CD4-positive, alpha-beta T cell (primary cell): ENCODE measurements around the gene WDR45. TPM values are rescaled to one million over a fixed set of nuclear protein-coding genes. Genes with fewer than 3 reads are reported as not detected.
A peak's percentile ranks its signal among the peaks of the same experiment; 100 is the strongest.

Experiments
- ATAC-seq: fragments of 200-7000 bp; cut with Tn5 transposase; one replicate; pipeline ENCODE4 v1.10.0; 2022; ENCODE audit warnings: mild to moderate bottlenecking; ENCODE audit not compliant: poor library complexity
- CTCF ChIA-PET: fragments of 350-600 bp; sonication (Branson Sonifier 250); formaldehyde crosslinking; loops from one replicate; lab custom pipeline; 2021; ENCODE audit warnings: antibody characterized with exemption, inconsistent platforms; lab: Charles Lee
- POLR2A ChIA-PET: fragments of 350-600 bp; sonication (Branson Sonifier 250); formaldehyde crosslinking; loops from one replicate; lab custom pipeline; 2021; ENCODE audit warnings: antibody characterized with exemption, inconsistent platforms; lab: Charles Lee
- DNase-seq, 14 experiments: peaks; one replicate each; pipeline ENCODE4 v3.0.0-alpha.2; 2013 to 2020; ENCODE audit warnings: mixed read lengths in 2 of 14
- H3K27ac ChIP-seq, 2 donors: one replicate each; pipeline versions ENCODE4 v1.5.1 to v1.7.0; 2013; ENCODE audit warnings: low read length in 2 of 2, low read depth in 1 of 2, mild to moderate bottlenecking in 1 of 2
- H3K27me3 ChIP-seq, 2 experiments: 1 replicate in 1 of 2; 2 replicates in 1 of 2; pipeline versions ENCODE4 v1.6.1 to v1.7.0; 2013; ENCODE audit warnings: low read length in 2 of 2, control low read depth in 1 of 2, mild to moderate bottlenecking in 1 of 2, moderate library complexity in 1 of 2; ENCODE audit not compliant: insufficient read depth in 2 of 2, control insufficient read depth in 1 of 2
- H3K36me3 ChIP-seq: one replicate; pipeline ENCODE4 v1.6.1; 2013; ENCODE audit warnings: low read length, control low read depth; ENCODE audit not compliant: insufficient read depth
- H3K4me1 ChIP-seq: one replicate; pipeline ENCODE4 v1.6.1; 2013; ENCODE audit warnings: low read length, control low read depth; ENCODE audit not compliant: insufficient read depth
- H3K4me3 ChIP-seq: one replicate; pipeline ENCODE4 v1.5.1; 2013; ENCODE audit warnings: mild to moderate bottlenecking, low read length, moderate library complexity
- H3K9me3 ChIP-seq, 2 experiments: 1 replicate in 1 of 2; 2 replicates in 1 of 2; pipeline versions ENCODE4 v1.6.1 to v1.7.0; 2013; ENCODE audit warnings: low read length in 2 of 2, mild to moderate bottlenecking in 2 of 2, control low read depth in 1 of 2, moderate library complexity in 1 of 2; ENCODE audit not compliant: control insufficient read depth in 1 of 2, insufficient read depth in 1 of 2
- H3K27ac Mint-ChIP-seq: one replicate; pipeline ENCODE4 v1.8.0; 2020; ENCODE audit warnings: mixed read lengths
- H3K27me3 Mint-ChIP-seq: one replicate; pipeline ENCODE4 v1.8.0; 2021; ENCODE audit warnings: mixed read lengths
- H3K36me3 Mint-ChIP-seq: one replicate; pipeline ENCODE4 v1.8.0; 2021; ENCODE audit warnings: low read depth, mixed read lengths
- H3K4me1 Mint-ChIP-seq: one replicate; pipeline ENCODE4 v1.8.0; 2021; ENCODE audit warnings: low read depth, mixed read lengths
- H3K4me3 Mint-ChIP-seq: one replicate; pipeline ENCODE4 v1.8.0; 2020; ENCODE audit warnings: mild to moderate bottlenecking, mixed read lengths
- H3K9me3 Mint-ChIP-seq: one replicate; pipeline ENCODE4 v1.8.0; 2020; ENCODE audit warnings: mixed read lengths
- intact Hi-C, 2 experiments: fragments of 100-400 bp; cut with DNase I in 1 of 2; cut with micrococcal nuclease in 1 of 2; formaldehyde crosslinking; loops; one replicate each; pipeline versions ENCODE4 v1.15.1 to v1.9.0; 2023 to 2025; cut with DNase I, micrococcal nuclease
- total RNA-seq, 174 experiments: library from RNA in 2 of 174; stranded (reverse) in 2 of 174; gene quantifications; one replicate each; pipeline ENCODE4 v1.2.3 and lab custom pipeline; 2021 to 2026
- TF ChIP-seq, protein P1 (sequence below): fragments of 200-600 bp; IDR thresholded peaks from one replicate; pipeline ENCODE4 v1.8.0; 2022; ENCODE audit warnings: antibody characterized with exemption, mild to moderate bottlenecking

WDR45 gene
- total RNA-seq, 2 experiments from 2014 or later: 74.8 to 78.7 TPM

DNA sequence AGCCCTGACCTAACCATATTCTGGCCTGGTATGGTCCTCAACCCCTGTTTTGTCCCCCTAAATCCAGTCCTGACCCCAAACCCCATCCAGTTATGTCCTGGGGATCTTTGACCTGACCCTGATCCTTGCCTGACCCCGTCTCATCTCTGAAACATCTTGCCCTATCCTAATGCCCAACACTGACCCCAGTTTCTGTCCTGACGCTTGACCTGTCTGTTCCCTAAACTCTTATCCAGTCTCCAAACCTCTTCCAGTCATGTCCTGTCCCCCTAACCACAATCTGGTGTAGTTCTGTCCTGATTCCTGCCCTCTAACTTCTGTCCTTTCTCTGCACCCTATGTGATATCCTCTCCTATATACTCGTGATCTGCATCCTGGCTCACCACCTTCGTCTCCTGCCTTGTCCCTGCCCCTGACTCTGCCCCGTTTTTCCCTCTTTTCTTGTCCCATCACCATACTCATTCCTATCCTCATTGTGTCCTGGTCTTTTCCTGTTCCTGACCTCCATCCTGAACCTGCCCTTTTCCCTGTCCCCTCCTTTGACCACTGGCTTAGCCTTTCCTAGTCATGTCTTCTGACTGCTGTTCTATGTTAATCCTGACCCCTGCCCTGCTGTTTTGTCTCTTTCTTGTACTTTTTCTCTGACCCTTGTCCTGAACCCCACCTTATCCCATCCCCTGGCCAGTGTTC lies 25.5 kb downstream of the WDR45 start:
- no peak for ATAC-seq
- Histone ChIP-seq H3K4me3 (peak overlapping the region; percentile 53), H3K36me3 (no peaks in the 10 kb centered on the region), H3K27ac (peak overlapping the region; percentile 69 to 70), H3K4me1 (peaks cover 21% of the 10 kb centered on the region), H3K27me3 (no peaks in the 10 kb centered on the region), H3K9me3 (no peaks in the 10 kb centered on the region)
- peak overlapping the region; percentile 81 for H3K27ac Mint-ChIP-seq
- POLR2A ChIA-PET: no interaction called here
- peaks cover 29% of the 10 kb centered on the region for H3K4me1 Mint-ChIP-seq
- peaks cover 4% of the 10 kb centered on the region for H3K36me3 Mint-ChIP-seq
- DNase-seq: no peak
- no peaks in the 10 kb centered on the region for H3K27me3 Mint-ChIP-seq
- intact Hi-C loops: no loop called here
- peak overlapping the region; percentile 85 for H3K4me3 Mint-ChIP-seq
- no peaks in the 10 kb centered on the region for H3K9me3 Mint-ChIP-seq
- CTCF ChIA-PET: no interaction called here
- TF ChIP-seq, protein P1, sequence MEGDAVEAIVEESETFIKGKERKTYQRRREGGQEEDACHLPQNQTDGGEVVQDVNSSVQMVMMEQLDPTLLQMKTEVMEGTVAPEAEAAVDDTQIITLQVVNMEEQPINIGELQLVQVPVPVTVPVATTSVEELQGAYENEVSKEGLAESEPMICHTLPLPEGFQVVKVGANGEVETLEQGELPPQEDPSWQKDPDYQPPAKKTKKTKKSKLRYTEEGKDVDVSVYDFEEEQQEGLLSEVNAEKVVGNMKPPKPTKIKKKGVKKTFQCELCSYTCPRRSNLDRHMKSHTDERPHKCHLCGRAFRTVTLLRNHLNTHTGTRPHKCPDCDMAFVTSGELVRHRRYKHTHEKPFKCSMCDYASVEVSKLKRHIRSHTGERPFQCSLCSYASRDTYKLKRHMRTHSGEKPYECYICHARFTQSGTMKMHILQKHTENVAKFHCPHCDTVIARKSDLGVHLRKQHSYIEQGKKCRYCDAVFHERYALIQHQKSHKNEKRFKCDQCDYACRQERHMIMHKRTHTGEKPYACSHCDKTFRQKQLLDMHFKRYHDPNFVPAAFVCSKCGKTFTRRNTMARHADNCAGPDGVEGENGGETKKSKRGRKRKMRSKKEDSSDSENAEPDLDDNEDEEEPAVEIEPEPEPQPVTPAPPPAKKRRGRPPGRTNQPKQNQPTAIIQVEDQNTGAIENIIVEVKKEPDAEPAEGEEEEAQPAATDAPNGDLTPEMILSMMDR: no peak

DNA sequence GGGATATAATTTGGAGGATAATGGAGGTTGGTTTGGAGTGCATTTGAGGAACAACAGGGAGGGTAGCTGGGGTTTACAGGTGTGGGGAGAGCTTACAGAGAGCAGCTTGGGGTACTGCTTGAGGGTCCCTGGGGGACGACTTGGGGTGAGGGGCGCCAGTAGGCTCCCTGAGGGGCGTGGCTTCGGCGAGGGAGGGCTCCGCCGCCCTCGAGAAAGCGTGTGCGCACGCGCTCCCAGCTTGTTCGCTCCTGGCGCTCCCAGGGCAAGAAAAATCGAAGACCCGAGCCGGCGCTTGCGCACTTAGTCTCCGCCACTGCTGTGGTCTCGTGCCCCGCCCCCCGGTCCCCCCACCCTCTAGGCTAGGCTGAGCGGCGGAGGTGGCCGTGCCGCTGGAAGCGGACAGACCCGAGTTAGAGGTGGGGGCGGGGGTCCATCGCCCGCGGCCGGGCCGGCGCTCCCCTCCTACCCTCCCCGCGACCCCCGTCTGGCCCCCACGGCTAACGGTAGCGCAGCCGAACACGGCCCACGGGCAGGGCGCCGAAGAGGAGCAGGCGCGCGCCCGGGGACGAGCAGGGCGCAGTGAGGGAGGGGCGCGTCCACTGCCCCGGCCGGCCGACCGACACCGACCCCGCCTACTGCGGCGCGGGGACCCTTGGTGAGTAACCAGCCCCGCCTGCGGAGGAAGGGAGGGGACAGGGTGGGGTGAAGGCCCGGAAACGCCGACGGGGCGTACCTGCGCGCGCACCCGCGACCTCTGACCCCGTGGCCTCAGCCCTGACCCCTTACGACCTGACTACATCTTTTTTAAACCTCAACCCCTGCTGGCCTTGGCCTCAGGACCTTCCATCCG lies 26.2 kb downstream of the WDR45 start:
- Histone ChIP-seq H3K27ac (peak overlapping the region; percentile 69 to 70), H3K36me3 (no peaks in the 10 kb centered on the region), H3K9me3 (no peaks in the 10 kb centered on the region), H3K4me3 (peak overlapping the region; percentile 53), H3K27me3 (no peaks in the 10 kb centered on the region), H3K4me1 (peaks cover 21% of the 10 kb centered on the region)
- DNase-seq (peak; percentile 33 to 81 (median 58)), ATAC-seq (peak; percentile 78)
- intact Hi-C loops: no loop called here
- peak overlapping the region; percentile 86 for H3K4me3 Mint-ChIP-seq
- H3K4me1 Mint-ChIP-seq: peaks cover 29% of the 10 kb centered on the region
- peaks cover 4% of the 10 kb centered on the region for H3K36me3 Mint-ChIP-seq
- TF ChIP-seq, protein P1: no peak
- peak overlapping the region; percentile 86 for H3K27ac Mint-ChIP-seq
- H3K9me3 Mint-ChIP-seq: no peaks in the 10 kb centered on the region
- ChIA-PET POLR2A (interaction anchor here (0.6 to 1.1 kb wide), 7 partner anchors 10 to 479 kb away, joined by 3 to 8 read pairs (median 4); partner anchors contain the start of genes GRIPAP1, OTUD5, RBM3 and WDR45), CTCF (no interaction called here)
- no peaks in the 10 kb centered on the region for H3K27me3 Mint-ChIP-seq

DNA sequence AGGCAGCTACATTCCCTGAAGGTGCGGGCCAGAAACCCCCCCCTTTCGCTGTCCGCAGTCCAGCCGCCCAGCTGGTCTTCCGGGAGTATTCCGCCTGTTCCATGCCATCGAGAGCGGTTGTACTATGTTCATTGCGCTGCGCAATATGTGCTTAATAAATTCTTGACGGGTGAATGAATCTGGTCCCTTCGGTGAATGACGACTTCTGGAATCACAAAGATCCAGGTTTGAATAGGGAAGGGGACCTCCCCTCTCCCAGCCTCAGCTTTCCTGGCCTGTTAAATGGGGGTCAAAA lies 35.8 kb downstream of the WDR45 start:
- H3K9me3 ChIP-seq: no peaks in the 10 kb centered on the region
- intact Hi-C loops: loop anchor here (2.0 to 5.0 kb wide), 9 partner anchors 31 to 237 kb away; partner anchors contain the start of genes GRIPAP1 (in 1 of the 2), OTUD5 (in 1 of the 2), PQBP1 (in 1 of the 2) and PRAF2 (in 1 of the 2)

More for the DNA sequence above, 35.8 kb downstream of the WDR45 start:
- no peaks in the 10 kb centered on the region for H3K27me3 ChIP-seq
- no peaks in the 10 kb centered on the region for H3K9me3 Mint-ChIP-seq
- H3K27me3 Mint-ChIP-seq: no peaks in the 10 kb centered on the region
- peak overlapping the region; percentile 94 for H3K27ac Mint-ChIP-seq
- H3K27ac ChIP-seq: peak overlapping the region; percentile 73 to 78
- peaks cover 39% of the 10 kb centered on the region for H3K4me1 Mint-ChIP-seq
- CTCF ChIA-PET: interaction anchor here (0.9 to 1.1 kb wide), 2 partner anchors 36 to 86 kb away, joined by 3 to 4 read pairs; partner anchors contain the start of gene WDR45
- TF ChIP-seq, protein P1: no peak
- peak overlapping the region; percentile 96 for H3K4me3 Mint-ChIP-seq
- peaks cover 42% of the 10 kb centered on the region for H3K4me1 ChIP-seq
- POLR2A ChIA-PET: interaction anchor here (1.1 to 3.1 kb wide), 11 partner anchors 8 to 469 kb away, joined by 3 to 30 read pairs (median 4); partner anchors contain the start of genes GRIPAP1, KCND1, OTUD5 and RBM3
- peak overlapping the region; percentile 66 for H3K4me3 ChIP-seq
- no peak for DNase-seq
- H3K36me3 Mint-ChIP-seq: peaks cover 10% of the 10 kb centered on the region
- ATAC-seq: no peak
- H3K36me3 ChIP-seq: peaks cover 4% of the 10 kb centered on the region
